ENCODE measurements around the gene ATPAF1. TPM values are rescaled to one million over a fixed set of nuclear protein-coding genes. Genes with fewer than 3 reads are reported as not detected.

The ATPAF1 gene
- total and polyA plus RNA-seq, 9 of the 15 experiments (the other 6 are each of a cell fraction or from before 2014, with no cell fraction given) = 6.3 to 56.2 (median 27.4) TPM

DNA sequence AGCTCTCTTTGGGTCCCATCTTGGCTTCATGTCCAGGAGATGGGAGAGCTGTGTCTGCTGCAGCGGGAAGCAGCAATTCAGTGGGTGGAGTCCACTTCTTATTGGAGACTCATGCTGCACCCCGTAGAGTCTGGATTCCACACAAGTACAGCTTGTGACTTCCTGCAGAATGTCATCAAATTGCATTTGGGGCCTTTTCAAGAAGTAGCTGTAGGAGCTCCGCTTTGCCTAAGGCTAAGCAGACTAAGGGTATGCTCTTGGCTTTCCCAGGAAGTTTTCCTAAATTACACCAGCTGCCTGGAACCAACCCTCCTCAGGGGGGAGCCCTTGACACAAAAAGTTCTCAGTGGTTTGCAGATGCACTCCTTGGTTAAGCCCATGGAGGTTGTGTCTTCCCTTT, 45.8 kb downstream of the ATPAF1 start (continued):
- TF ChIP-seq GTF2A2 (tag; IDR thresholded peaks at IDR 0.05) (no peak), ZNF133 (CRISPR knock-in tag; IDR thresholded peaks at IDR 0.05) (no peak), NFRKB (IDR thresholded peaks at IDR 0.05; ENCODE audit: low read depth) (no peak), ZNF212 (CRISPR knock-in tag; IDR thresholded peaks at IDR 0.05) (no peak), SRSF1 (IDR thresholded peaks at IDR 0.05; ENCODE audit: low read depth, low read length) (no peak), CTCF (IDR thresholded peaks at IDR 0.05 in 2 of 3, conservative IDR thresholded peaks at IDR 0.05 in 1 of 3; ENCODE audit: insufficient read depth in 2 of 3, low read depth in 1 of 3, low read length in 3 of 3) (peak; percentile 82 to 92 (median 88)), THRB (CRISPR knock-in tag; conservative IDR thresholded peaks at IDR 0.05) (no peak), PRMT5 (CRISPR knock-in tag; IDR thresholded peaks at IDR 0.05) (no peak), PKNOX1 (IDR thresholded peaks at IDR 0.05) (no peak)
- TF ChIP-seq, protein P1, sequence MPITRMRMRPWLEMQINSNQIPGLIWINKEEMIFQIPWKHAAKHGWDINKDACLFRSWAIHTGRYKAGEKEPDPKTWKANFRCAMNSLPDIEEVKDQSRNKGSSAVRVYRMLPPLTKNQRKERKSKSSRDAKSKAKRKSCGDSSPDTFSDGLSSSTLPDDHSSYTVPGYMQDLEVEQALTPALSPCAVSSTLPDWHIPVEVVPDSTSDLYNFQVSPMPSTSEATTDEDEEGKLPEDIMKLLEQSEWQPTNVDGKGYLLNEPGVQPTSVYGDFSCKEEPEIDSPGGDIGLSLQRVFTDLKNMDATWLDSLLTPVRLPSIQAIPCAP (CRISPR knock-in tag; IDR thresholded peaks at IDR 0.05; ENCODE audit: borderline replicate concordance) = no peak
- TF ChIP-seq, protein P2, sequence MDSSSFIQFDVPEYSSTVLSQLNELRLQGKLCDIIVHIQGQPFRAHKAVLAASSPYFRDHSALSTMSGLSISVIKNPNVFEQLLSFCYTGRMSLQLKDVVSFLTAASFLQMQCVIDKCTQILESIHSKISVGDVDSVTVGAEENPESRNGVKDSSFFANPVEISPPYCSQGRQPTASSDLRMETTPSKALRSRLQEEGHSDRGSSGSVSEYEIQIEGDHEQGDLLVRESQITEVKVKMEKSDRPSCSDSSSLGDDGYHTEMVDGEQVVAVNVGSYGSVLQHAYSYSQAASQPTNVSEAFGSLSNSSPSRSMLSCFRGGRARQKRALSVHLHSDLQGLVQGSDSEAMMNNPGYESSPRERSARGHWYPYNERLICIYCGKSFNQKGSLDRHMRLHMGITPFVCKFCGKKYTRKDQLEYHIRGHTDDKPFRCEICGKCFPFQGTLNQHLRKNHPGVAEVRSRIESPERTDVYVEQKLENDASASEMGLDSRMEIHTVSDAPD (CRISPR knock-in tag; IDR thresholded peaks at IDR 0.05) = no peak
- TF ChIP-seq, protein P3, sequence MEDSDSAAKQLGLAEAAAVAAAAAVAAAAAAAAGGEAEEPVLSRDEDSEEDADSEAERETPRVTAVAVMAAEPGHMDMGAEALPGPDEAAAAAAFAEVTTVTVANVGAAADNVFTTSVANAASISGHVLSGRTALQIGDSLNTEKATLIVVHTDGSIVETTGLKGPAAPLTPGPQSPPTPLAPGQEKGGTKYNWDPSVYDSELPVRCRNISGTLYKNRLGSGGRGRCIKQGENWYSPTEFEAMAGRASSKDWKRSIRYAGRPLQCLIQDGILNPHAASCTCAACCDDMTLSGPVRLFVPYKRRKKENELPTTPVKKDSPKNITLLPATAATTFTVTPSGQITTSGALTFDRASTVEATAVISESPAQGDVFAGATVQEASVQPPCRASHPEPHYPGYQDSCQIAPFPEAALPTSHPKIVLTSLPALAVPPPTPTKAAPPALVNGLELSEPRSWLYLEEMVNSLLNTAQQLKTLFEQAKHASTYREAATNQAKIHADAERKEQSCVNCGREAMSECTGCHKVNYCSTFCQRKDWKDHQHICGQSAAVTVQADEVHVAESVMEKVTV (CRISPR knock-in tag; IDR thresholded peaks at IDR 0.05) = peak; percentile 62; the same call in 1 of the 2 replicates

Data from K562 (cell line).